CD4-positive, alpha-beta memory T cell (primary cell): ENCODE measurements around the gene ZNF678. TPM values are rescaled to one million over a fixed set of nuclear protein-coding genes. Genes with fewer than 3 reads are reported as not detected.
"Not testable (repeated sequence)": the region's sequence is repeated elsewhere in the genome, so short reads cannot be mapped to it uniquely, and the experiment has no call there.

Experiments
- CTCF ChIA-PET: fragments of 350-600 bp; sonication (Branson Sonifier 250); formaldehyde crosslinking; loops from one replicate; lab custom pipeline; 2021; ENCODE audit warnings: inconsistent platforms; ENCODE audit not compliant: partially characterized antibody; lab: Charles Lee
- POLR2A ChIA-PET: fragments of 350-600 bp; sonication (Branson Sonifier 250); formaldehyde crosslinking; loops from one replicate; lab custom pipeline; 2021; ENCODE audit not compliant: partially characterized antibody; lab: Charles Lee
- DNase-seq, 5 donors: peaks; one replicate each; pipeline versions ENCODE4 v3.0.0 to v3.0.0-alpha.2; 2020 to 2022; ENCODE audit warnings: mixed read lengths in 1 of 5
- H3K27ac ChIP-seq: one replicate; pipeline ENCODE4 v1.7.0; 2013; ENCODE audit warnings: low read depth, low read length
- H3K27me3 ChIP-seq: 2 replicates; pipeline ENCODE4 v1.7.0; 2013; ENCODE audit warnings: mild to moderate bottlenecking, low read length, moderate library complexity; ENCODE audit not compliant: insufficient read depth
- H3K36me3 ChIP-seq: 2 replicates; pipeline ENCODE4 v1.7.0; 2013; ENCODE audit warnings: mild to moderate bottlenecking, low read length, moderate library complexity; ENCODE audit not compliant: insufficient read depth
- H3K4me1 ChIP-seq: 2 replicates; pipeline ENCODE4 v1.7.0; 2013; ENCODE audit warnings: mild to moderate bottlenecking, low read length, moderate library complexity; ENCODE audit not compliant: insufficient read depth
- H3K4me3 ChIP-seq, 2 donors: one replicate each; pipeline ENCODE4 v1.7.0; 2013; ENCODE audit warnings: low read length in 2 of 2, mild to moderate bottlenecking in 1 of 2
- H3K9me3 ChIP-seq, 2 donors: one replicate each; pipeline ENCODE4 v1.7.0; 2013; ENCODE audit warnings: low read length in 2 of 2, control low read depth in 1 of 2; ENCODE audit not compliant: control insufficient read depth in 1 of 2
- H3K27ac Mint-ChIP-seq, 7 donors: one replicate each; pipeline ENCODE4 v1.8.0; 2020 to 2021; ENCODE audit warnings: mixed read lengths in 7 of 7, mild to moderate bottlenecking in 6 of 7, inconsistent platforms in 3 of 7, moderate library complexity in 3 of 7
- H3K27me3 Mint-ChIP-seq, 2 donors: one replicate each; pipeline ENCODE4 v1.8.0; 2020 to 2021; ENCODE audit warnings: mixed read lengths in 2 of 2
- H3K36me3 Mint-ChIP-seq, 2 donors: one replicate each; pipeline ENCODE4 v1.8.0; 2020 to 2021; ENCODE audit warnings: mixed read lengths in 2 of 2, inconsistent platforms in 1 of 2, mild to moderate bottlenecking in 1 of 2
- H3K4me1 Mint-ChIP-seq, 4 donors: one replicate each; pipeline ENCODE4 v1.8.0; 2020 to 2021; ENCODE audit warnings: mixed read lengths in 4 of 4, mild to moderate bottlenecking in 1 of 4
- H3K4me3 Mint-ChIP-seq, 8 donors: one replicate each; pipeline ENCODE4 v1.8.0; 2020 to 2021; ENCODE audit warnings: mixed read lengths in 8 of 8, mild to moderate bottlenecking in 7 of 8, moderate library complexity in 6 of 8, inconsistent platforms in 3 of 8
- H3K9me3 Mint-ChIP-seq, 8 donors: one replicate each; pipeline ENCODE4 v1.8.0; 2020 to 2021; ENCODE audit warnings: mixed read lengths in 8 of 8, mild to moderate bottlenecking in 5 of 8, inconsistent platforms in 3 of 8, moderate library complexity in 1 of 8
- intact Hi-C: fragments of 100-400 bp; cut with micrococcal nuclease; formaldehyde crosslinking; loops from one replicate; pipeline ENCODE4 v1.15.1; 2023
- polyA plus RNA-seq, 2 donors: library from polyadenylated mRNA; unstranded; fragments of 300-500 nt; fragmentation: Illumina TruSeq; gene quantifications; one replicate each; pipeline ENCODE4 v1.2.3, GENCODE V29; 2021
- total RNA-seq, 2 experiments: library from RNA; stranded (reverse); gene quantifications; one replicate each; pipeline ENCODE4 v1.2.3, GENCODE V29; 2021

Gene ZNF678
- total and polyA plus RNA-seq, 4 experiments from 2014 or later: 3.0 to 10.2 (median 6.2) TPM

DNA sequence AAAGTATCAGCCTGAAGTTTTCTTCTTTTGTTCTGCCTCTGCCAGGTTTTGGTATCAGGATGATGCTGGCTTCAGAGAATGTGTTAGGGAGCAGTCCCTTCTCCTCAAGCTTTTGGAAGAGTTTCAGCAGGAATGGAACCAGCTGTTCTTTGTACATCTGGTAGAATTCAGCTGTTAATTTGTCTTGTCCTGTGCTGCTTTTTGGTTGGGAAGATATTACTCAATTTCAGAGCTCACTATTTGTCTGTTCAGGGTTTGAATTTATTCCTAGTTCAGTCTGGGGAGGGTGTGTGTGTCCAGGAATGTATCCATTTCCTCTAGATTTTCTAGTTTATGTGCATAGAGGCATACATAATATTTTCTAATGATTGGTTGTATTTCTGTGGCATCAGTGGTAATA is 12.8 kb downstream of the ZNF678 start:
- Histone ChIP-seq H3K36me3 (no peaks in the 10 kb centered on the region), H3K9me3 (peaks cover 0 to 7% of the 10 kb centered on the region in 2 donors), H3K4me3 (no peak overlapping the region), H3K27ac (no peak overlapping the region), H3K27me3 (no peaks in the 10 kb centered on the region), H3K4me1 (no peaks in the 10 kb centered on the region)
- no peak overlapping the region for H3K4me3 Mint-ChIP-seq
- H3K27me3 Mint-ChIP-seq: no peaks in the 10 kb centered on the region
- CTCF ChIA-PET: interaction anchor here (1.1 kb wide), 1 partner anchor 33 kb away, joined by 3 read pairs; no protein-coding TSS in a partner anchor
- peaks cover 23 to 50% (median 34%) of the 10 kb centered on the region in 4 donors for H3K4me1 Mint-ChIP-seq
- POLR2A ChIA-PET: no interaction called here
- no peak overlapping the region for H3K27ac Mint-ChIP-seq
- peaks cover 2 to 50% (median 34%) of the 10 kb centered on the region in 8 donors for H3K9me3 Mint-ChIP-seq
- intact Hi-C loops: no loop called here
- peaks cover 41 to 50% of the 10 kb centered on the region in 2 donors for H3K36me3 Mint-ChIP-seq
- no peak for DNase-seq

DNA sequence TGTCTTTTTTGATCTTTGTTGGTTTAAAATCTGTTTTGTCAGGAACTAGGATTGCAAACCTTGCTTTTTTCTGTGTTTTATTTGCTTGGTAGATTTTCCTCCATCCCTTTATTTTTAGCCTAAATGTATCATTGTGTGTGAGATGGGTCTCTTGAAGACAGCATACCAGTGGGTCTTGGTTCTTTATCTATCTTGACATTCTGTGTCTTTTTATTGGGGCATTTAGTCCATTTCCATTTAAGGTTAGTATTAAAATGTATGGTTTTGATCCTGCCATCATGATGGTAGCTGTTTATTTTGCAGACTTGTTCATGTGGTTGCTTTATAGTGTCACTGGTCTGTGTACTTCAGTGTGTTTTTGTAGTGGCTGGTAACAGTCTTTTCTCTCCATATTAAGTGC is 14.1 kb downstream of the ZNF678 start:
- DNase-seq: no peak
- Histone ChIP-seq H3K36me3 (no peaks in the 10 kb centered on the region), H3K4me1 (no peaks in the 10 kb centered on the region), H3K27ac (no peak overlapping the region), H3K27me3 (no peaks in the 10 kb centered on the region), H3K4me3 (no peak overlapping the region), H3K9me3 (peaks cover 0 to 7% of the 10 kb centered on the region in 2 donors)
- Mint-ChIP-seq H3K36me3 (peaks cover 48 to 50% of the 10 kb centered on the region in 2 donors), H3K9me3 (peaks cover 6 to 54% (median 34%) of the 10 kb centered on the region in 8 donors), H3K27ac (no peak overlapping the region), H3K4me3 (no peak overlapping the region), H3K4me1 (peaks cover 23 to 45% (median 33%) of the 10 kb centered on the region in 4 donors), H3K27me3 (no peaks in the 10 kb centered on the region)
- POLR2A ChIA-PET: no interaction called here
- CTCF ChIA-PET: interaction anchor here (1.3 kb wide), 1 partner anchor 37 kb away, joined by 3 read pairs; no protein-coding TSS in a partner anchor
- intact Hi-C loops: no loop called here

DNA sequence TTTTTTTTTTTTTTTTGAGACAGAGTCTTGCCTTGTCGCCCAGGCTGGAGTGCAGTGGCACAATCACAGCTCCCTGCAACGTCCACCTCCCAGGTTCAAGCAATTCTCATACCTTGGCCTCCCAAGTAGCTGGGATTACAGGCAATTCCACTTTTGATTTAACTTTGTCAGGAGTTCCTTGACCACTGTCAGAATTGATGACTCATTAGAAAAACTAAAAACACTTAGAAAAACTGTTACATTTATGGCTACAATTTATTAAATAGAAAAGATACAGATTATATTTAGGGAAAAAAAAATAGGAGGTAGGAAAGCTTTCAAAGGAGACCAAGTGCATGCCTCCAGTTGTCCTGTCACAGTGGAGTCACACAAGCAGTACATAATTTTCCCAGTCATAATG is 20.0 kb downstream of the ZNF678 start:
- no peaks in the 10 kb centered on the region for H3K36me3 ChIP-seq
- H3K27ac ChIP-seq: no peak overlapping the region
- Mint-ChIP-seq H3K4me3 (no peak overlapping the region), H3K27ac (no peak overlapping the region), H3K36me3 (peaks cover 49 to 55% of the 10 kb centered on the region in 2 donors), H3K4me1 (peaks cover 6 to 16% (median 10%) of the 10 kb centered on the region in 4 donors), H3K27me3 (no peaks in the 10 kb centered on the region), H3K9me3 (peaks cover 4 to 56% (median 30%) of the 10 kb centered on the region in 8 donors)
- H3K4me3 ChIP-seq: no peak overlapping the region
- no peaks in the 10 kb centered on the region for H3K4me1 ChIP-seq
- DNase-seq: no peak
- no peaks in the 10 kb centered on the region for H3K9me3 ChIP-seq
- CTCF ChIA-PET: no interaction called here
- no peaks in the 10 kb centered on the region for H3K27me3 ChIP-seq
- POLR2A ChIA-PET: no interaction called here
- intact Hi-C loops: no loop called here

DNA sequence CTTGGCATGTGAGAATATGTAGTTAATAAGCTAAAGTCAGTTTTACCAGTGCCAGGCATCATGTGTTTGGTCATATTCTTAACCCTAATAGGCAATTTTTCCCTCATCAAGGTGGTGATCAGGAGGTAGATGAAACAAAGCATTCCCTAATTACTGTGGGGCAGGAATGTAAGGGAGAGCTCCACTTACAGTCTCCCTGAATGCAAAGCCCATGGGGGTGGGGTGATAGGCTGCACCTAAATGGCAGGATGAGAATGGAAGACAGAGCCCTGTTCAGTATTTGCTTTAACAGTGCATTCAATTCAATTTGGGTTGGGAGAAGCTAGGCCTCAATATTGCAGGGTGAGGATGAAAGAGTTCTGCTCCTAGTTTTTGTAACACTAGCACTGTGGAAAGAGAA is 23.4 kb downstream of the ZNF678 start:
- H3K27me3 Mint-ChIP-seq: no peaks in the 10 kb centered on the region
- H3K9me3 Mint-ChIP-seq: peaks cover 0 to 85% (median 52%) of the 10 kb centered on the region in 8 donors
- Histone ChIP-seq H3K4me3 (no peak overlapping the region), H3K4me1 (no peaks in the 10 kb centered on the region), H3K27me3 (no peaks in the 10 kb centered on the region), H3K36me3 (no peaks in the 10 kb centered on the region), H3K9me3 (no peaks in the 10 kb centered on the region), H3K27ac (no peak overlapping the region)
- POLR2A ChIA-PET: no interaction called here
- peaks cover 0 to 3% (median 0%) of the 10 kb centered on the region in 4 donors for H3K4me1 Mint-ChIP-seq
- peak overlapping the region in 1 of 7 donors; percentile 9 for H3K27ac Mint-ChIP-seq
- peaks cover 60 to 77% of the 10 kb centered on the region in 2 donors for H3K36me3 Mint-ChIP-seq
- intact Hi-C loops: no loop called here
- CTCF ChIA-PET: no interaction called here
- no peak overlapping the region for H3K4me3 Mint-ChIP-seq
- DNase-seq: no peak

DNA sequence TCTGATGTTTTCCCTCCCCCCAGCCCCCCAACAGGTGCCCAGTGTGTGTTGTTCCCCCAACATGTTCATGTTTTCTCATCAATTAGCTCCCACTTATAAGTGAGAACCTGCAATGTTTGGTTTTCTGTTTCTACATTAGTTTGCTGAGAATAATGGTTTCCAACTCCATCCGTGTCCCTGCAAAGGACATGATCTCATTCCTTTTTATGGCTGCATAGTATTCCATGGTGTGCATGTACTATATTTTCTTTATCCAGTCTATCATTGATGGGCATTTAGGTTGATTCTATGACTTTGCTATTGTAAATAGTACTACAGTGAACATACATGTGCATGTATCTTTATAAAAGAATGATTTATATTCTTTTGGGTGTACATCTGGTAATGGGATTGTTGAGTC is 24.6 kb downstream of the ZNF678 start:
- CTCF ChIA-PET: no interaction called here
- Mint-ChIP-seq H3K27ac (no peak overlapping the region), H3K4me1 (peaks cover 0 to 3% (median 0%) of the 10 kb centered on the region in 4 donors), H3K4me3 (no peak overlapping the region), H3K27me3 (no peaks in the 10 kb centered on the region), H3K9me3 (peaks cover 0 to 85% (median 58%) of the 10 kb centered on the region in 8 donors), H3K36me3 (peaks cover 66 to 82% of the 10 kb centered on the region in 2 donors)
- no peaks in the 10 kb centered on the region for H3K27me3 ChIP-seq
- no peaks in the 10 kb centered on the region for H3K9me3 ChIP-seq
- H3K4me3 ChIP-seq: no peak overlapping the region
- no peak overlapping the region for H3K27ac ChIP-seq
- no peaks in the 10 kb centered on the region for H3K4me1 ChIP-seq
- intact Hi-C loops: no loop called here
- DNase-seq: no peak
- POLR2A ChIA-PET: no interaction called here
- no peaks in the 10 kb centered on the region for H3K36me3 ChIP-seq

DNA sequence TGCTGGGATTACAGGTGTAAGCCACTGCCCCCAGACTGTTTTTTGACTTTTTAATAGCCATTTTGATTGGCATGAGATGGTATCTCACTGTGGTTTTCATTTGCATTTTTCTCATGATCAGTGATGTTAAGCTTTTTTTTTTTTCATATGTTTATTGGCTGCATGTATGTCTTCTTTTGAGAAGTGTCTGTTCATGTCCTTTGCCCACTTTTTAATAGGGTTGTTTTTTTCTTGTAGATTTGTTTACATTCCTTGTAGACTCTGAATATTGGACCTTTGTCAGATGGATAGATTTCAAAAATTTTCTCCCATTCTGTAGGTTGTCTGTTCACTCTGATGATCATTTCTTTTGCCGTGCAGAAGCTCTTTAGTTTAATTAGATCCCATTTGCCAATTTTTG is 25.4 kb downstream of the ZNF678 start:
- Mint-ChIP-seq H3K9me3 (peaks cover 2 to 88% (median 64%) of the 10 kb centered on the region in 8 donors), H3K36me3 (peaks cover 68 to 85% of the 10 kb centered on the region in 2 donors)
- H3K9me3 ChIP-seq, H3K4me1 Mint-ChIP-seq, H3K27ac ChIP-seq, H3K27me3 Mint-ChIP-seq, H3K4me1 ChIP-seq, POLR2A ChIA-PET, H3K4me3 Mint-ChIP-seq, H3K4me3 ChIP-seq, DNase-seq, CTCF ChIA-PET, intact Hi-C loops, H3K27me3 ChIP-seq, H3K36me3 ChIP-seq, H3K27ac Mint-ChIP-seq: not testable (repeated sequence)

DNA sequence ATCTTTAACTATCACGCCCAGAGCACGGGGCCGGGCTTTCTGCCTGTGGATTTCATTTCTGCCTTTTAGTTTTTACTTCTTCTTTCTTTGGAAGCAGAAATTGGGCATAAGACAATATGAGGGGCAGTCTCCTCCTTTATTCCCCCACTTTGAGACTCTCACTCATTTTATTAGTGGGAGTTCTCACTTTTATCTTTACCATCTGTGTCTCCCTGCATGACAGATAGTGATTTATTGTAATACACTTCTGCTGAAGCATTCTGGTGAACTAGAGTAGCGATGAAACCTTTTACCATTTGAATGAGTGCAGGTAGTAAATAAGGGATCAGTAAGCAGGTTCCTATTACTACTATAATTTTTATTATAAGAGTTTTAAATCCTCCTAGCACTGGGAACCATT is 26.4 kb downstream of the ZNF678 start:
- CTCF ChIA-PET, DNase-seq, H3K4me3 ChIP-seq, H3K27me3 ChIP-seq, H3K27ac Mint-ChIP-seq, H3K4me1 ChIP-seq, H3K4me1 Mint-ChIP-seq, H3K9me3 ChIP-seq, POLR2A ChIA-PET, intact Hi-C loops, H3K27ac ChIP-seq, H3K36me3 ChIP-seq, H3K27me3 Mint-ChIP-seq, H3K4me3 Mint-ChIP-seq: not testable (repeated sequence)
- Mint-ChIP-seq H3K36me3 (peaks cover 63 to 84% of the 10 kb centered on the region in 2 donors), H3K9me3 (peaks cover 2 to 88% (median 66%) of the 10 kb centered on the region in 8 donors)
